Osteoblast (primary cell): ENCODE results near the gene SLC38A1. TPM values are rescaled to one million over a fixed set of nuclear protein-coding genes. Genes with fewer than 3 reads are reported as not detected.

ENCODE experiments used
- DNase-seq: peaks from one replicate; pipeline ENCODE4 v3.0.0; 2011; ENCODE audit warnings: low spot score, mixed read lengths; ENCODE audit not compliant: insufficient read length; ENCODE audit errors: missing footprints
- H2AFZ ChIP-seq: 2 replicates; pipeline ENCODE4 v1.6.0; 2011; ENCODE audit warnings: mild to moderate bottlenecking, low read length
- H3K27ac ChIP-seq: 2 replicates; pipeline ENCODE4 v1.5.1; 2011; ENCODE audit warnings: mild to moderate bottlenecking, low read depth, low read length, moderate library complexity
- H3K27me3 ChIP-seq: 2 replicates; pipeline ENCODE4 v1.6.0; 2012; ENCODE audit warnings: mild to moderate bottlenecking, control low read depth, inconsistent platforms, low read length, moderate library complexity; ENCODE audit not compliant: insufficient read depth
- H3K36me3 ChIP-seq: 2 replicates; pipeline ENCODE4 v1.5.1; 2011; ENCODE audit warnings: mild to moderate bottlenecking, low read length, control low read depth, moderate library complexity; ENCODE audit not compliant: insufficient read depth
- H3K4me1 ChIP-seq: 2 replicates; pipeline ENCODE4 v1.5.1; 2011; ENCODE audit warnings: mild to moderate bottlenecking, low read length, control low read depth, moderate library complexity; ENCODE audit not compliant: insufficient read depth
- H3K4me2 ChIP-seq: 2 replicates; pipeline ENCODE4 v1.6.0; 2011; ENCODE audit warnings: mild to moderate bottlenecking, low read length; ENCODE audit not compliant: insufficient read depth
- H3K4me3 ChIP-seq: fragments of 200-600 bp; sonication (generic); 3 replicates; pipeline ENCODE4 v1.5.1; 2012; ENCODE audit warnings: mild to moderate bottlenecking, low read length, inconsistent platforms; ENCODE audit not compliant: insufficient read depth
- H3K79me2 ChIP-seq: 2 replicates; pipeline ENCODE4 v1.6.0; 2012; ENCODE audit warnings: mild to moderate bottlenecking, low read length, control low read depth, inconsistent platforms; ENCODE audit not compliant: insufficient read depth
- H3K9me3 ChIP-seq: 2 replicates; pipeline ENCODE4 v1.5.1; 2011; ENCODE audit warnings: low read depth, low read length, control low read depth
- H4K20me1 ChIP-seq: 2 replicates; pipeline ENCODE4 v1.6.0; 2012; ENCODE audit warnings: mild to moderate bottlenecking, low read length, control low read depth; ENCODE audit not compliant: insufficient read depth
- CTCF ChIP-seq: IDR thresholded peaks from 2 replicates; pipeline ENCODE4 v1.5.1; 2011; ENCODE audit warnings: mild to moderate bottlenecking, low read depth, low read length, moderate library complexity; ENCODE audit errors: extremely low read depth
- total RNA-seq: library from RNA; depleted of rRNA; stranded (reverse); fragments of >200 nt; gene quantifications from 2 replicates; pipeline ENCODE4 v1.2.3, GENCODE V29; 2012

SLC38A1 gene
- total RNA-seq, 1 donor, result 29.7 TPM

DNA sequence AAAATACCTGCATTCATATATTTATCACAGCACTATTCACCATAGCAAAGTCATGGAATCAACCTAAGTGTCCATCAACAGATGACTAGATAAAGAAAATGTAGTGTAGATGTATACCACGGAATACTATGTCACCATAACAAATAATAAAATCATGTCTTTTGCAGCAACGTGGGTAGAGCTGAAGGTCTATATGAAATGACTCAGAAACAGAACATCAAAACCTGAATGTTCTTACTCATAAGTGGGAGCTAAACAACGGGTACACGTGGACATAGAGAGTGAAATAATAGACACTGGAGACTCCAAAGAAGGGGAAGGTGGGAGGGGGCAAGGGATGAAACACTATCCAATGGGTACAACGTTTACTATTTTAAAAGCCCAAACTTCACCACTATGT is 37.9 kb downstream of the SLC38A1 start:
- Histone ChIP-seq H2AFZ (no peak overlapping the region), H4K20me1 (no peaks in the 10 kb centered on the region)

DNA sequence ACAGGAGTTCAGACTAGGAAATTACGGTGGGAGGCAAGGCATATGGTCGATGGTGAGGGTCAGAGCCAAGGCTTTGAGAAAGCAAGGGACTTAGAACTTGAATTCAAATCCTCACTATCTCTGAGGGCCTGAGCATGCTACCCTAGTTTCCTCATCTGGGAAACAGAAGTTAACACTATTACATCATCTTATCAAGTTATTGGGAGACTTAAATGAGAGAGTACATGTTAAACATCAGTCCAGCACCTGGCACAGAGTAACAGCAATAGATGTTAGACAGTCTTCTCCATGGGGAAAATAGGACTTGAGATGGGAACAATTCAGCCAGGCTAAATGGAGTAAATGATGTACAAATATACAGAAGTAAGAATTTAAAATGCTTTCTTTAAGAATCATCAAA is 38.5 kb downstream of the SLC38A1 start:
- Histone ChIP-seq H3K4me2 (no peak overlapping the region), H3K27me3 (no peaks in the 10 kb centered on the region), H3K4me3 (no peak overlapping the region), H3K79me2 (no peaks in the 10 kb centered on the region), H3K9me3 (no peaks in the 10 kb centered on the region), H2AFZ (no peak overlapping the region), H3K36me3 (no peaks in the 10 kb centered on the region), H3K4me1 (no peaks in the 10 kb centered on the region), H3K27ac (no peak overlapping the region), H4K20me1 (no peaks in the 10 kb centered on the region)
- peak; percentile 63 for DNase-seq
- no peak for TF ChIP-seq CTCF

More for the DNA sequence above, 37.9 kb downstream of the SLC38A1 start:
- no peak for DNase-seq
- TF ChIP-seq CTCF, result no peak
- H3K27ac ChIP-seq, result no peak overlapping the region
- no peak overlapping the region for H3K4me2 ChIP-seq
- no peaks in the 10 kb centered on the region for H3K36me3 ChIP-seq
- H3K79me2 ChIP-seq, result no peaks in the 10 kb centered on the region
- H3K27me3 ChIP-seq, result no peaks in the 10 kb centered on the region
- no peak overlapping the region for H3K4me3 ChIP-seq
- H3K9me3 ChIP-seq, result no peaks in the 10 kb centered on the region
- H3K4me1 ChIP-seq, result no peaks in the 10 kb centered on the region

GRCh38 chr12:46227616-46228015 is 41.2 kb downstream of the SLC38A1 start:
- H3K36me3 ChIP-seq, result no peaks in the 10 kb centered on the region
- H2AFZ ChIP-seq, result no peak overlapping the region
- no peaks in the 10 kb centered on the region for H3K9me3 ChIP-seq
- H3K4me2 ChIP-seq, result no peak overlapping the region
- H3K4me1 ChIP-seq, result no peaks in the 10 kb centered on the region
- H3K4me3 ChIP-seq, result no peak overlapping the region
- H3K79me2 ChIP-seq, result no peaks in the 10 kb centered on the region
- H3K27me3 ChIP-seq, result no peaks in the 10 kb centered on the region
- no peak for DNase-seq
- TF ChIP-seq CTCF, result no peak
- no peaks in the 10 kb centered on the region for H4K20me1 ChIP-seq
- no peak overlapping the region for H3K27ac ChIP-seq

DNA sequence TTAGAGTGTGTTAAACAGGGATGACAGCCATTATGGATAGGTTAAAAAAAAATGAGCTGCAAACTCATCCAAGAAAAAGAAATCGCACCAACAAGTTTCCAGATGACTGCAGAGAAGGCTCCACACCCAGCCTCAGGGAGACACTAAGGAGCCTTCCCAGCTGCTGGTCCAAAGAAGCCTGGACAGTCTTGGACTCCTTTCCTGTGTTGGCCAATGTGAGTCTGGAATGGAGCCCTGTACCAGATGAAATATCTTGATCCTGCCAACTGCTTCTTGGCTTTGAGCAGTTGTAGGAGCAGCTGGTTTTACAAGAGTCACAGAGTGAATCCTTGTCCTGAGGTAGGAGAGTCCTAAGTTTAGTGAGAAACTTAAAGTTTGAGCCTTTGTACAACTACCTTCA is 44.5 kb downstream of the SLC38A1 start:
- TF ChIP-seq CTCF, result no peak
- no peak overlapping the region for H2AFZ ChIP-seq
- no peaks in the 10 kb centered on the region for H3K27me3 ChIP-seq
- no peaks in the 10 kb centered on the region for H3K79me2 ChIP-seq
- no peak for DNase-seq
- H3K4me3 ChIP-seq, result no peak overlapping the region
- no peak overlapping the region for H3K4me2 ChIP-seq
- peaks cover 10% of the 10 kb centered on the region for H3K4me1 ChIP-seq
- no peaks in the 10 kb centered on the region for H4K20me1 ChIP-seq
- H3K27ac ChIP-seq, result no peak overlapping the region
- H3K36me3 ChIP-seq, result no peaks in the 10 kb centered on the region
- no peaks in the 10 kb centered on the region for H3K9me3 ChIP-seq
